Stimulated activated CD4-positive, alpha-beta T cell treated with anti-CD3 and anti-CD28 coated beads, TNF-alpha, amount 100 ng/mL, for 48 hours (primary cell): Measurements from ENCODE around the gene PYCR2.

Experiments used
- DNase-seq, 3 donors: peaks; one replicate each; pipeline ENCODE4 v3.0.0-alpha.2; 2020; ENCODE audit warnings: low read depth in 3 of 3

PYCR2 gene

DNA sequence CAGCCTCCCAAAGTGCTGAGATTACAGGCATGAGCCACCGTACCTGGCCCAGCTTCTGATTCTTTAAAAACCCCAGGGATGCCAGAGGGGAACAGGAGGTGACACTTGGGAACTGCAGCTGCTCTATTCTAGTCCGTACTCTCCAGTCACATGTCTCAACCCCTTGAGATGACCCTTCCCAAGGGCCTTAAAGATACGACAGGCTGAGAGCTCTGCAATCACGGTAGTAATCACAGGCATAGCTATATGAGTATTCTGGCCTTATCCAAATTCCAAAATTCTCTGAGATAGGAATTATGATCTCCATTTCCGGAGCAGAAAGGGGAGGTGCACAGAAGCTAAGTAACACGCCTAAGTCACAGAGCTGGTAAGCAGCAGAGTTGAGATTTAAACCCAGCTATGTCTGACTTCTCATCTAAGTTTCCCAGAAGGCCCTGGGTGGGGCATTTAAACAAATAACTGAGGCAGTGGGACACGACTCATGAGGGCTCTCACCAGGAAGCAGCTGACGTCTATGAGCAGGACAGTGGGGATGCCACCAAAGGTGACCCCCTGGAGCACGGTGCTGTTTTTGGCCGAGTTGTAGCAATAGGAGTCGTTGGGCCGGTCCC lies 47.0 kb downstream of the PYCR2 start:
- DNase-seq = no peak

DNA sequence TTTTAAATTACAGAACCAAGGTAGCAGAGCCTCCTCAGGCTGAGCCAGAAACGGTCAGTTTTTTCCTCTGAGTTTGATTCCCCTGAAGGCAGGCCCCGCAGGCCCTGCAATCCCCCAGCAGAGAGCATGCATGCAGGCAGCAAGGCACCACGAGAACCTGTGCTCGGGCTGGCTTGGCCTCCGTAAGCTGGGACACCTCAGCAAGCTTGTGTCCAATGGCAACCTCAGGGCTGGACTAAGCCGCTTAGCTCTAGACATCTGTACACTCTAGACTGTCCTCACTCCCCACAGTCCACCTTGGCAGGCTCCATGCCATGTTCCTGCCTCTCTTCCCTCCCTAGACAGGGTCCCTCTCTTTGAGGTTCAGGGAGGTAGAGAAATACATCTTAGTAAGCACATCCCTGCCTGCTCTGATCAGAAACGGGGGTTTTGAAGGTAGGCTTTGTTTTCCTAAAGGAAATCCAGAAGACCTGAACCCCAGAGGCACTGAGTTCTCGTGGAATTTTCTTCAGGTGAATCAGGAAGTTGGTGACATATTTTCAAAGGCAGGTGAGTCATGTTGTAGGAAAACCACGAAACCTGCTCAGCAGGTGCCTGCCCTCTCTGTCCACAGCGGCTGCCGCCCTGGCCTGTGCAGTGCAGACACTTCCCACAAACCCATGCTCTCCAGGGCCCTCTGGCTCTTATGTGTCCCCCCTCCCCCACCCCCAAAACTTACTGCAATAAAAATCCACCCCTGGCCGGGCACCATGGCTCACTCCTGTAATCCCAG lies 48.8 kb downstream of the PYCR2 start:
- DNase-seq = no peak

DNA sequence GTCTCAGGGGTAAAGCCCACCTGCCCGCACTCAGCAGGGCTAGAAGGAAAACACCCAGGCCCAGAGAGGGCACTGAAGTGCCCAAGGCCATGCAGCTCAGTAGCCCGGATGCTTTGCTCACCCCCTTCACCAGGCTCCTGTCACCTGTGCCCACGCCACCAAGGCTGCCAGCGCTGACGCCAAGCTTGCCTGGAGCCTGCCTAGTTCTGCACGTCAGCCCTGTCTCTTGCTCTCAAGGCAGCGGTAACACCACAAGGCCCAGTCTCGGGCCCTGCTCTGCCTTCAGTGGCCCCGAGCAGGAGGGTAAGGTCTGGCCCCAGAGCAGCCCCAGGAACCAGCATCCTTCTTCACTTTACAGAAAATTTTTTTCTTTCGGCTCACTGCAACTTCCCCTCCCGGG lies 49.6 kb downstream of the PYCR2 start:
- no peak for DNase-seq

- DNase-seq = no peak
These were observed 50.7 kb downstream of the PYCR2 start for GRCh38 chr1:225873281-225873850.

DNA sequence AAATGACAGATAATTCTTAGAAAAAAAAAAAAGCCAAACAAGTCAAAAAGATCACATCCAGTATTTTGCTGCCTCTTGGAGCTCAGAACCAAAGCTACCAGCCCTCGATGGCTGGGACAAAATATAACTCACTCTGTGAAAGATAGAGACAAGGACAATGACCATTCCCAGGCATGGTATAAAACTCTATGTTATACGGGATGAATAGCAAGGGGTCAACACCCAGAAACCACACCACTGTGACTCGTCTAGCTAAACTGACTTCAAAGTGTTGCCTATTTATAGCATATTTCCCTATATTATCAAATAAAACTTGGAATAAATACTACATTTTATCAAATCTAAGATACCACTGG lies 52.0 kb downstream of the PYCR2 start:
- DNase-seq = no peak

- no peak for DNase-seq
These were observed 52.5 kb downstream of the PYCR2 start for GRCh38 chr1:225871359-225872074.

DNA sequence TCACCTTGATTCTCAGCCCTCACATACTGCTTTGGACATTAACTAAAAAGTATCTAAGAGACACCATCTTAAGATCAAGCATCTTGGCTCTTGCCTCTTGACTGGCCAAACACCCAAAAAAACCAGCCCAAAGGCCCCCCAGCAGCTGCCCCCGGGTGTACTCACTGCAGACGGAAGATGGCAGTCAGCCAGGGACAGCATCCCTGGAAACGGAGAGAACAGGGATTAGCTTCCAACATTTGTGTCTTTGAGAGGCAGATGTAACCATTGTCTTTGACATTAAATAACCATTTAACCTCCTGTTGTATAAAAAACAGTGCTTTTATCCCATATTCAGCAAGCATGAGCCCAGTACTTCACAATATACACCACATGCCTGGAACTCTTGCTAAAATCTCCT lies 53.1 kb downstream of the PYCR2 start:
- no peak for DNase-seq
